Activated CD4-positive, alpha-beta T cell treated with anti-CD3 and anti-CD28 coated beads for 36 hours (primary cell): Measurements from ENCODE around the gene ALDOC. TPM values are rescaled to one million over a fixed set of nuclear protein-coding genes. Genes with fewer than 3 reads are reported as not detected.

Source experiments
- ATAC-seq: fragments of 200-7000 bp; cut with Tn5 transposase; one replicate; pipeline ENCODE4 v1.10.0; 2021; ENCODE audit warnings: mild to moderate bottlenecking, moderate library complexity
- CTCF ChIA-PET: fragments of 350-600 bp; sonication (Branson Sonifier 250); formaldehyde crosslinking; loops from one replicate; lab custom pipeline; 2021; ENCODE audit warnings: antibody characterized with exemption; lab: Charles Lee
- POLR2A ChIA-PET: fragments of 350-600 bp; sonication (Branson Sonifier 250); formaldehyde crosslinking; loops from one replicate; lab custom pipeline; 2021; ENCODE audit warnings: antibody characterized with exemption, inconsistent platforms; lab: Charles Lee
- DNase-seq: peaks from one replicate; pipeline ENCODE4 v3.0.0-alpha.2; 2020
- H3K27ac Mint-ChIP-seq: one replicate; pipeline ENCODE4 v1.8.0; 2021; ENCODE audit warnings: mixed read lengths
- H3K27me3 Mint-ChIP-seq: one replicate; pipeline ENCODE4 v1.8.0; 2021; ENCODE audit warnings: mixed read lengths
- H3K36me3 Mint-ChIP-seq: one replicate; pipeline ENCODE4 v1.8.0; 2021; ENCODE audit warnings: low read depth, mixed read lengths
- H3K4me1 Mint-ChIP-seq: one replicate; pipeline ENCODE4 v1.8.0; 2021; ENCODE audit warnings: mixed read lengths
- H3K4me3 Mint-ChIP-seq: one replicate; pipeline ENCODE4 v1.8.0; 2021; ENCODE audit warnings: mild to moderate bottlenecking, moderate library complexity, mixed read lengths
- H3K9me3 Mint-ChIP-seq: one replicate; pipeline ENCODE4 v1.8.0; 2021; ENCODE audit warnings: low read depth, mixed read lengths
- intact Hi-C, 2 experiments: fragments of 100-400 bp; cut with DNase I in 1 of 2; cut with micrococcal nuclease in 1 of 2; formaldehyde crosslinking; loops; one replicate each; pipeline versions ENCODE4 v1.14.2 to v1.15.1; 2022 to 2024; cut with DNase I, micrococcal nuclease
- total RNA-seq, 2 experiments: library from RNA; stranded (reverse); gene quantifications; one replicate each; pipeline ENCODE4 v1.2.3, GENCODE V29; 2021

Gene ALDOC
- 100 to 1,000 TPM; 131 to 133 TPM for total RNA-seq

- intact Hi-C loops = loop anchor here (1.0 to 5.0 kb wide), 3 partner anchors 22 to 85 kb away; partner anchors contain the start of genes SPAG5 (in 2 of the 2), SDF2 (in 1 of the 2), SUPT6H (in 1 of the 2) and UNC119 (in 1 of the 2)
- H3K27me3 Mint-ChIP-seq = no peaks in the 10 kb centered on the region
- ChIA-PET CTCF (interaction anchor here (0.6 to 3.2 kb wide), 12 partner anchors 9 to 241 kb away, joined by 3 to 15 read pairs (median 4); partner anchors contain the start of genes IFT20, RPL23A, SDF2 and SUPT6H), POLR2A (interaction anchor here (0.6 to 3.4 kb wide), 5 partner anchors 13 to 58 kb away, joined by 3 to 14 read pairs (median 3); no protein-coding TSS in a partner anchor)
- no peaks in the 10 kb centered on the region for H3K9me3 Mint-ChIP-seq
- DNase-seq (peak; percentile 99), ATAC-seq (peak; percentile 92)
- peak within 1 kb of the TSS; percentile 87 for H3K4me3 Mint-ChIP-seq
- H3K4me1 Mint-ChIP-seq = peaks cover 43% of the 10 kb centered on the region
- peak within 1 kb of the TSS; percentile 82 for H3K27ac Mint-ChIP-seq
- peaks cover 61% of the 10 kb centered on the region for H3K36me3 Mint-ChIP-seq
Measured at GRCh38 chr17:28576758-28577465, at the start of gene ALDOC. TSS of gene ALDOC (minus strand) at chr17:28576895. CDS start at chr17:28575532, 1,363 bp downstream.

GRCh38 chr17:28624148-28624547, 47.5 kb upstream of the ALDOC start:
- Mint-ChIP-seq H3K4me1 (peaks cover 9% of the 10 kb centered on the region), H3K27me3 (no peaks in the 10 kb centered on the region), H3K9me3 (no peaks in the 10 kb centered on the region), H3K36me3 (peaks cover 66% of the 10 kb centered on the region), H3K27ac (no peak overlapping the region), H3K4me3 (no peak overlapping the region)
- POLR2A ChIA-PET = interaction anchor here (1.2 kb wide), 1 partner anchor 17 kb away, joined by 3 read pairs; no protein-coding TSS in a partner anchor
- no peak for ATAC-seq
- DNase-seq = no peak
- intact Hi-C loops = no loop called here
- CTCF ChIA-PET = interaction anchor here (0.6 to 2.1 kb wide), 5 partner anchors 8 to 284 kb away, joined by 3 to 13 read pairs (median 3); no protein-coding TSS in a partner anchor

GRCh38 chr17:28623696-28624095, 47.0 kb upstream of the ALDOC start:
- POLR2A ChIA-PET = interaction anchor here (1.2 kb wide), 1 partner anchor 18 kb away, joined by 3 read pairs; no protein-coding TSS in a partner anchor
- intact Hi-C loops = no loop called here
- DNase-seq = no peak
- no peak overlapping the region for H3K27ac Mint-ChIP-seq
- no peak for ATAC-seq
- no peaks in the 10 kb centered on the region for H3K9me3 Mint-ChIP-seq
- peaks cover 69% of the 10 kb centered on the region for H3K36me3 Mint-ChIP-seq
- CTCF ChIA-PET = interaction anchor here (0.6 to 2.1 kb wide), 3 partner anchors 15 to 283 kb away, joined by 3 to 13 read pairs (median 4); no protein-coding TSS in a partner anchor
- peaks cover 9% of the 10 kb centered on the region for H3K4me1 Mint-ChIP-seq
- H3K4me3 Mint-ChIP-seq = no peak overlapping the region
- H3K27me3 Mint-ChIP-seq = no peaks in the 10 kb centered on the region

DNA sequence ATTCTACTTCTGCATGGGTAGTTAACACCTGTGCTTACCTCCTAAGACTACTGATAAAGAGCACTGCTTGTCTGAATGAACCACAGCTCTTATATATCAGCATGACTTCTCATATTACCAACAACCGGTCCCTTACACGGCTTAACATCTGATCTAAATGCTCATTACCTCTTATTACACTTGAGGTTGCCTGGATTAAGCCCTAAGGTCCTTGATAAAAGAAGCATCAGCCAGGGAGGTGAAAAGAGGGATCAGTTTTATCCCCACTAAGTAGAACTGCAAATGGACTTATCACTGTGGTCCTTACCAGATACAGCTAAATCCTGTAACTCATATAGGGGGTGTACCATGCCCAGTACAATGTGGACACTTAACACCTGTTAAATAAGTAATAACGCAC, 45.5 kb upstream of the ALDOC start:
- Mint-ChIP-seq H3K4me1 (peaks cover 6% of the 10 kb centered on the region), H3K27ac (no peak overlapping the region), H3K36me3 (peaks cover 66% of the 10 kb centered on the region), H3K27me3 (no peaks in the 10 kb centered on the region), H3K9me3 (no peaks in the 10 kb centered on the region), H3K4me3 (no peak overlapping the region)
- POLR2A ChIA-PET = no interaction called here
- ATAC-seq (no peak), DNase-seq (no peak)
- intact Hi-C loops = no loop called here
- CTCF ChIA-PET = interaction anchor here (1.2 kb wide), 1 partner anchor 9 kb away, joined by 3 read pairs; no protein-coding TSS in a partner anchor

GRCh38 chr17:28620010-28620409, 43.3 kb upstream of the ALDOC start:
- no peak for ATAC-seq
- ChIA-PET POLR2A (interaction anchor here (0.5 kb wide), 1 partner anchor 154 kb away, joined by 3 read pairs; no protein-coding TSS in a partner anchor), CTCF (interaction anchor here (0.9 to 1.7 kb wide), 4 partner anchors 10 to 43 kb away, joined by 3 to 4 read pairs (median 4); partner anchors contain the start of gene ALDOC)
- Mint-ChIP-seq H3K4me1 (no peaks in the 10 kb centered on the region), H3K36me3 (peaks cover 59% of the 10 kb centered on the region), H3K27ac (no peak overlapping the region), H3K9me3 (no peaks in the 10 kb centered on the region), H3K27me3 (no peaks in the 10 kb centered on the region), H3K4me3 (no peak overlapping the region)
- intact Hi-C loops = no loop called here
- no peak for DNase-seq

DNA sequence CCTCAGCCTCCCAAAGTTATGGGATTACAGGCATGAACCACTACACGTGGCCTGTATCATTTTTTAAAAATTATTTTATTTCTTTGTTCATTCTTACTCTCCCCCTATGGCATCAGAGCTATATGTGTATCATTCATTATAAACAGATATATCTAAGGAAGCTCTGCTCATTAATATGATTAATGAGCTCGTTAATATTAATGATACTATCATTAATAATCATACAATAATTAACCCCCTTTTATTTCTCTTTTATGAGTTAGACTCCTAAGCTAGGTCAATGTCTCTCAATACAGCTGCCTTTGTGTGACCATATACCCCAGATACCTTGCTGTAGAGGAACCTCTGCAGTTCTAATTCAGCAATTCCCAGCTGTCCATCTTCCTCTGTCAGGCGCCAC, 41.8 kb upstream of the ALDOC start:
- ChIA-PET CTCF (interaction anchor here (1.0 to 1.4 kb wide), 5 partner anchors 14 to 126 kb away, joined by 3 to 5 read pairs (median 4); no protein-coding TSS in a partner anchor), POLR2A (interaction anchor here (0.5 to 1.0 kb wide), 3 partner anchors 9 to 19 kb away, joined by 3 to 6 read pairs (median 3); no protein-coding TSS in a partner anchor)
- Mint-ChIP-seq H3K4me1 (peaks cover 3% of the 10 kb centered on the region), H3K36me3 (peaks cover 59% of the 10 kb centered on the region), H3K27ac (no peak overlapping the region), H3K4me3 (no peak overlapping the region), H3K27me3 (no peaks in the 10 kb centered on the region), H3K9me3 (no peaks in the 10 kb centered on the region)
- DNase-seq (no peak), ATAC-seq (no peak)
- intact Hi-C loops = no loop called here

DNA sequence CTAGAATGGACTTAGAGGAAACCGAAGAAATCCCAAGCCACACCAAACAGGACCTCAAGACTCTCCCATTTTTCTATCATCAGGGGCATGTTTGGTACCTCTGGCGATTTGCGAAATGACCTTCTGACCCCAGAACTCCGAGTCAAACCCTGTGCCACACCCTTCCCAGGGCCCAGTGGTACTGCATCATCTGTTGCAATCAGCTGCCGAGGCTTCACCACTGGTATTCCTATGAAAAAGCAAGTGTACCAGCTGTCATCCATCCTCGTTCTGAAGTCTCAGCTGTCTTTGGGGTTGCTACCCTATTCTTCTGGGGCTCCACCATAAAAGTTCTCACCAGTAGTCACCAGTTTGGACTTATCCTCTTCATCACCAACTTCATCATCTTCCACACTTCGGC, 39.6 kb upstream of the ALDOC start:
- H3K9me3 Mint-ChIP-seq = no peaks in the 10 kb centered on the region
- CTCF ChIA-PET = no interaction called here
- no peak overlapping the region for H3K27ac Mint-ChIP-seq

DNA sequence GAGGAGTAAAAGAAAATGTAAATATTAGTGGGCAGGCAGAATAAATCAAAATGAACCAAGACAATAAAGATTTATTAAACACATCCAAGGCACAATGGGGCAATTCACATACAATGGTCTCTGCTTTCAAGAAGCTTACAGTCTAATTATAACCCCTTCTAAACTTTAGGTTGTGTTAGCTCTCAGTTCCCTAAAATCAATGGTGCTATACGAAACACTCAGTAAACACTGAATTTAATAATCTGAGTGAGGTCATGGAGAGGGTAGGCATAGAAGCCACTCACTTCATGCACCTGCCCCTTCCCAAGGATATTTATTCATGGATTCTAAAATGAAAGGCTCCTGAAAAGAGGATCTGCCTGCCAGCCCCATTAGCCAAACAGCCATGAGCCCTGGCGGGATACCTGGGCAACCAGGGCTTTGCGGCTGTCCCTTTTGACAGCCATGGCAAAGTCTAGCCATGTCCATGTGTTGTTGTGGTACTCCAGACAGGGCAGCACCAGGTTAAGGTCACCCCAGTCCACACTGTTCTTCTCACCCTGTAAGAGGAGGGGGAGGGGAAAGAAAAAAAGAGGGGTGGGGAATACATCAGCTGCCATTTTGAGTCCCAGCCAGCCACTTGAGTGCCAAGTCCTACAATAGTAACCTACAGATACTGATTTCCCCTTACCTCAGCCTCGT, 38.7 kb upstream of the ALDOC start:
- no peak for DNase-seq
- H3K9me3 Mint-ChIP-seq = no peaks in the 10 kb centered on the region
- no peak for ATAC-seq
- H3K4me3 Mint-ChIP-seq = no peak overlapping the region
- H3K36me3 Mint-ChIP-seq = peaks cover 45% of the 10 kb centered on the region
- CTCF ChIA-PET = interaction anchor here (0.6 to 0.7 kb wide), 3 partner anchors 32 to 119 kb away, joined by 3 read pairs; no protein-coding TSS in a partner anchor
- peaks cover 3% of the 10 kb centered on the region for H3K4me1 Mint-ChIP-seq
- H3K27me3 Mint-ChIP-seq = no peaks in the 10 kb centered on the region
- POLR2A ChIA-PET = interaction anchor here (0.7 kb wide), 1 partner anchor 21 kb away, joined by 9 read pairs; no protein-coding TSS in a partner anchor
- intact Hi-C loops = no loop called here
- H3K27ac Mint-ChIP-seq = no peak overlapping the region

More for the DNA sequence above, 39.6 kb upstream of the ALDOC start:
- POLR2A ChIA-PET = interaction anchor here (0.6 kb wide), 1 partner anchor 39 kb away, joined by 5 read pairs; no protein-coding TSS in a partner anchor
- Mint-ChIP-seq H3K4me1 (peaks cover 3% of the 10 kb centered on the region), H3K36me3 (peaks cover 48% of the 10 kb centered on the region), H3K4me3 (no peak overlapping the region), H3K27me3 (no peaks in the 10 kb centered on the region)
- ATAC-seq (no peak), DNase-seq (no peak)
- intact Hi-C loops = no loop called here

DNA sequence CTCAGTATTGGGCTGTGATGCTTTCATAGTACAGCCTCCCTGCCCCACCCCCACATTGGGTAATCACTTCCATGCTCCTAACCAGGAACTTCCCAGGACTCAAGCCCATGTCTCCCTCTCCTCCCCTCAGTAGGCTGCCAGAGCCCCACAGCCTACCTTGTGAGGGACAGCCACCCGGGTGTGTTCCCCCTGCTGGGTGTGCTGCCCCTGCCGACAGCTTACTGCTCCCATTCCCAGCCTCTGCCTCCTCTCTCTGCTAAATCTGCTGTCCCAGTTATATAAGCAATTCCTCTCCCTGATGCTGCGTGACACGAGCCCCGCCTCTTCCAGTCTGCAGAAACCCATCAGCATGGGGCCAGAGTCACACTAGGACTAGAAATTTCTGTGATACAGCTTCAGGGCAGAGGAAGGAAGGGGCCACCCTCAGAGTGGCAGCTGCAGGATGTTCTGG, 37.3 kb upstream of the ALDOC start, which contains the start of gene RSKR:
Gene RSKR, minus strand, starts transcription at position 255 of the 451 bp plus-strand sequence. Its CDS starts 24 bp downstream, at position 231.
- DNase-seq (no peak), ATAC-seq (no peak)
- CTCF ChIA-PET = interaction anchor here (0.8 to 1.9 kb wide), 3 partner anchors 23 to 376 kb away, joined by 3 to 6 read pairs (median 5); no protein-coding TSS in a partner anchor
- peak within 1 kb of the TSS; percentile 53 for H3K27ac Mint-ChIP-seq
- POLR2A ChIA-PET = interaction anchor here (0.6 to 0.9 kb wide), 2 partner anchors 28 to 50 kb away, joined by 7 read pairs; no protein-coding TSS in a partner anchor
- H3K4me1 Mint-ChIP-seq = peaks cover 3% of the 10 kb centered on the region
- H3K36me3 Mint-ChIP-seq = peaks cover 37% of the 10 kb centered on the region
- intact Hi-C loops = loop anchor here (1.0 to 2.0 kb wide), 2 partner anchors 65 to 120 kb away; no protein-coding TSS in a partner anchor
- H3K27me3 Mint-ChIP-seq = no peaks in the 10 kb centered on the region
- H3K4me3 Mint-ChIP-seq = no peak within 1 kb of the TSS
- H3K9me3 Mint-ChIP-seq = no peaks in the 10 kb centered on the region
